Skeletal muscle tissue (tissue), 4 donors: ENCODE data around the gene HNRNPAB. TPM values are rescaled to one million over a fixed set of nuclear protein-coding genes. Genes with fewer than 3 reads are reported as not detected.

Experiments used
- H3K27ac ChIP-seq: one replicate; pipeline ENCODE4 v1.7.0; 2013; ENCODE audit warnings: mild to moderate bottlenecking, low read depth, low read length, inconsistent platforms
- H3K27me3 ChIP-seq, 3 donors: one replicate each; pipeline ENCODE4 v1.7.0; 2013; ENCODE audit warnings: low read length in 3 of 3; ENCODE audit not compliant: control insufficient read depth in 3 of 3, insufficient read depth in 3 of 3
- H3K36me3 ChIP-seq, 3 donors: one replicate each; pipeline ENCODE4 v1.7.0; 2013; ENCODE audit warnings: low read length in 3 of 3; ENCODE audit not compliant: control insufficient read depth in 3 of 3, insufficient read depth in 3 of 3
- H3K4me1 ChIP-seq, 3 donors: one replicate each; pipeline ENCODE4 v1.7.0; 2013; ENCODE audit warnings: low read length in 3 of 3, mild to moderate bottlenecking in 3 of 3; ENCODE audit not compliant: control insufficient read depth in 3 of 3, insufficient read depth in 3 of 3
- H3K4me3 ChIP-seq, 3 donors: one replicate each; pipeline ENCODE4 v1.7.0; 2013; ENCODE audit warnings: low read length in 3 of 3
- H3K9ac ChIP-seq, 3 donors: one replicate each; pipeline ENCODE4 v1.7.0; 2013; ENCODE audit warnings: low read length in 3 of 3, mild to moderate bottlenecking in 3 of 3, moderate library complexity in 2 of 3, low read depth in 1 of 3
- H3K9me3 ChIP-seq, 3 donors: one replicate each; pipeline ENCODE4 v1.7.0; 2013; ENCODE audit warnings: low read length in 3 of 3; ENCODE audit not compliant: control insufficient read depth in 3 of 3
- total RNA-seq: library from RNA; depleted of rRNA; stranded (reverse); fragments of >200 nt; gene quantifications from one replicate; pipeline ENCODE4 v1.2.3, GENCODE V29; 2014
- donor health status: Osteomylitis.

The HNRNPAB gene
- total RNA-seq, 1 donor from 2014 or later: 44.4 TPM

DNA sequence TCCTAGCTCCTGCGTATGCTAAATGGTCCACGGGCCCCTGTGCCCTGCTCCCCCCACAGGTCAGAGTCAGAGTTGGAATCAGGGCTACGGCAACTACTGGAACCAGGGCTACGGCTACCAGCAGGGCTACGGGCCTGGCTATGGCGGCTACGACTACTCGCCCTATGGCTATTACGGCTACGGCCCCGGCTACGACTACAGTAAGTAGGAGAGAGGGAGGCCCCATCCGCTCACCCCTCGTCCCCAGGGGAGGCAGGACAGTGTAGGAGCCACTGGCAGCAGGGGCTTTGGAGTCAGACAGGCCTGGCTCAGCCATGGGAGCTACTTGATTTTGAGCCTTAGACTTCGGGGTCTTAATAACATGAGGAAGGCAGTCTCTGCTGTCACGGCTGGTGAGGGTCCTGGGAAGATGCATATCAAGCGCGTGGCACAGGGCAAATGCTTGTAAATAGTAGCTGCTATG lies 5.8 kb downstream of the HNRNPAB start:
- no peak overlapping the region for H3K27ac ChIP-seq
- no peak overlapping the region for H3K4me3 ChIP-seq
- H3K36me3 ChIP-seq: peaks cover 73 to 85% (median 77%) of the 10 kb centered on the region in 3 donors
- H3K4me1 ChIP-seq: peaks cover 42 to 48% (median 43%) of the 10 kb centered on the region in 3 donors
- no peaks in the 10 kb centered on the region for H3K27me3 ChIP-seq
- no peak overlapping the region for H3K9ac ChIP-seq
- no peaks in the 10 kb centered on the region for H3K9me3 ChIP-seq

DNA sequence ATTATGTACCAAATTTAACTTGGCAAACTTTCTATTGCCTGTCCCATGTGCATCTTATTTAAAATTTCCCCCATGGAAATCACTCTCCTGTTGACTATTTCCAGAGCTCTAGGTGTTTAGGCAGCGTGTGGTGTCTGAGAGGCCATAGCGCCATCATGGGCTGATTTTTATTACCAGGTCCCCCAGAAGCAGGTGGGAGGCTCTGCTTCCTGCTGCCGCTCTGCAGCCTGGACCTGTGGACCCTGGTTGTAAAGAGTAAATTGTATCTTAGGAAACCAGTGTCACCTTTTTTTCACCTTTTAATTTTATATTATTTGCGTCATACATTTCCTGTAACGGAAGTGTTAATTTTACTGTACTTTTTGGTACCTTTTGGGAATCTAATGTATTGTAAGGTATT lies 6.4 kb downstream of the HNRNPAB start:
- H3K27ac ChIP-seq: no peak overlapping the region
- peaks cover 39 to 43% (median 39%) of the 10 kb centered on the region in 3 donors for H3K4me1 ChIP-seq
- no peaks in the 10 kb centered on the region for H3K9me3 ChIP-seq
- no peaks in the 10 kb centered on the region for H3K27me3 ChIP-seq
- no peak overlapping the region for H3K9ac ChIP-seq
- peaks cover 79 to 91% (median 82%) of the 10 kb centered on the region in 3 donors for H3K36me3 ChIP-seq
- H3K4me3 ChIP-seq: no peak overlapping the region

DNA sequence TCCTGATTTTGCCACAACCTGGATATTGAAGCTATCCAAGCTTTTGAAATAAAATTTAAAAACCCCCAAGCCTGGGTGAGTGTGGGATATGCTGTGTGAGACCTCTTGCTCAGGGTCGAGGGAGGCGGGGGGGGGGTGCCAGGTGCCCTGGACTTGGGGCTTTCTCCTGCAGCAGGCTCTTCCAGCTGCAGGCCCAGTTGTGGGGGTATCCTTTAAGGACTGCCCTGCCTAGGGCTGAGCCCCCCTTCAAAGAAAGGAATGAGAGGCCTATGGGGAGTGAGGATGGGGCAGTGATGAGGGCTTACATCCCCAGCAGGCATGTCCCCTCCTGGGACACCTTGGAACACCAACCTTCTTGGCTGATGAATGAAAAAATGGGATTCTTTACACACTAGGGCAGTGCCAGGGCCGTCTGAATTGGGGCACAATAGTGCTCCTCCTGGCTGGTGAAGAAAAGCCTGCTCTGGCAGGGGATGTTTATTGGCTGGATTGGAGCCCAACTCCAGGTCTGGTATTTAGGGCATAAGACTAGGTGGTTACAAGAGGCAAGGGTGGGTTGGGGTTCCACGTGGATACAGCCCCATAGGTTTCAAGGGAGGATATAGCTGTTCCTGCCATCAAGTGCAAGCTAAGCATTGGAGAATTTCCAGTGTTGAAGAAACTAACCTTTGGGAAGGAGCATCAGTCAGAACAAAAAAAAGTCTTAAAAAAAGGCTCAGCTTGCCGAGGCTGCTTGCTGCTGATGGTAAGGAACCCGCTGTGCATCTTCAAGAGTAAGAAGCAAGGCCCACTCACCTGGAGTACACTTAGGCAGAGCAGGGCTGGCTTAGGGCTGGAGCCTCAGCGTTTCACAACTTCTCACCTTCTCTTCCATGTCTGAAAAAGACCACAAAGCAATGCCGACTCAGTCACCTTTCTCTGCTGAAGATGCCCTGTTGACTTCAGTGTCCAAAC lies 7.0 kb downstream of the HNRNPAB start:
- Histone ChIP-seq H3K9ac (no peak overlapping the region), H3K4me3 (no peak overlapping the region), H3K27me3 (no peaks in the 10 kb centered on the region), H3K9me3 (no peaks in the 10 kb centered on the region), H3K4me1 (peaks cover 32 to 42% (median 32%) of the 10 kb centered on the region in 3 donors), H3K36me3 (peaks cover 82 to 98% (median 86%) of the 10 kb centered on the region in 3 donors), H3K27ac (no peak overlapping the region)

DNA sequence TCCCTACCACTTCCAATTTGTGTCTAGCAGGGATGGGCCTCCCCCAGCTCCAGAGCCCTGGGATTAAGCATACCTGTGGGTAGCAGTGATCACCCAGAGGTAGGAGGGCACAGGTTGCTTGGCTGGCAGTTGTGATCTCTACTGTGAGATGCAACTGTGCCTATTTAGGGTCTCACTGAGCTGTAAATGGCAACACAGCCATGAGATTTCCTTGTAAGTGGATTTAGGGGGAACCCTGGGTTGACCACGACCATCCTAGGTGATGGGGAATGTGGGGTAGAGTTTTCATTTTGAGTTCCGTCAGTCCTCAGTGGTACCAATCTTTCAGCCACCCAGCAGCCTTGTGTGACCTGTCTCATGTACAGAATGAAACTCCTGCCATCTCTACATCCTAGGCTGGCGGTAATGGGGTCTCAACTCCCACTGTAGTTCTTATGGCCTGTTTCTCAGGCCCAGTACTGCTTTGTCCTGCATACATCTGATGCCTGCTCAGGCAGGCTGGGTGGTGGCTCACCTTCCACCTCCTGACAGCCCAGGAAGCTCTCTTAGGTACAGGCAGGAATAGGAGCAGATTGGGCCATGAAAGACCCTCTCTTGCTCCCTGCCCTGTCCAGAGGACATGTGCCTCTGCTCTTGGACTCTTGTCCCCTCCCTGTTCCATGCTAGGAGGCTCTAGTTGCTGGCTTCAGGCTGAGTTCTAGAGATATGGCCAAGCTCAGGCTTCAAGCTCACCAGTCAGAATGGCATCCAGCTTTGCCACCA lies 8.1 kb downstream of the HNRNPAB start:
- H3K36me3 ChIP-seq: peaks cover 77 to 95% (median 86%) of the 10 kb centered on the region in 3 donors
- H3K9me3 ChIP-seq: no peaks in the 10 kb centered on the region

DNA sequence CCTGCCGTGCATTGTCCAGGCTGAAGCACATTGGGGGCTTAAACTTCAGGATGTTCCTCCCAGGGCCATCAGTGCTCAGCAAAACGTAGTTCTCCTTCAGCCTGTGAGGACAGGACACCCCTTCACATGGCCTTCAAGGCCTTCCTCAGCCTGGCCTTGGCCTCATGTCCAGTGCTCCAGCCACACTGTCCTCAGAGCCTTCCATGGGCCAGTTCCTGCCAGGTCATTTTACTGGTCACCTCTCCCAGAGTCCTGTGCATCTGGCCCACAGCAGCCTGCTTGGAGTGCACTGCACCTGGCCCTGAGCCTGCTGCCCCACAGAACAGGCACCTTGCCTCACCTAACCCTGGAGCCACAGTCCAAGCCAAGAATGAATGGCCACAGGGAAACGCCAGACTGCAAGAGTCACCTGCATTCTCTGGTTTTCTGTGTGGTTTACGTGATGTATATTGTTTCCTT lies 8.7 kb downstream of the HNRNPAB start:
- H3K27me3 ChIP-seq: no peaks in the 10 kb centered on the region
- H3K9ac ChIP-seq: peak overlapping the region in 2 of 3 donors; percentile 38 to 40
- H3K27ac ChIP-seq: no peak overlapping the region
- peaks cover 74 to 89% (median 80%) of the 10 kb centered on the region in 3 donors for H3K36me3 ChIP-seq
- H3K9me3 ChIP-seq: no peaks in the 10 kb centered on the region
- H3K4me1 ChIP-seq: peaks cover 17 to 26% (median 17%) of the 10 kb centered on the region in 3 donors
- peak overlapping the region in 1 of 3 donors; percentile 22 for H3K4me3 ChIP-seq

More for the DNA sequence above, 8.1 kb downstream of the HNRNPAB start:
- H3K4me1 ChIP-seq: peaks cover 22 to 32% (median 23%) of the 10 kb centered on the region in 3 donors
- H3K27ac ChIP-seq: no peak overlapping the region
- H3K4me3 ChIP-seq: no peak overlapping the region
- no peaks in the 10 kb centered on the region for H3K27me3 ChIP-seq
- H3K9ac ChIP-seq: peak overlapping the region in 2 of 3 donors; percentile 38 to 40

DNA sequence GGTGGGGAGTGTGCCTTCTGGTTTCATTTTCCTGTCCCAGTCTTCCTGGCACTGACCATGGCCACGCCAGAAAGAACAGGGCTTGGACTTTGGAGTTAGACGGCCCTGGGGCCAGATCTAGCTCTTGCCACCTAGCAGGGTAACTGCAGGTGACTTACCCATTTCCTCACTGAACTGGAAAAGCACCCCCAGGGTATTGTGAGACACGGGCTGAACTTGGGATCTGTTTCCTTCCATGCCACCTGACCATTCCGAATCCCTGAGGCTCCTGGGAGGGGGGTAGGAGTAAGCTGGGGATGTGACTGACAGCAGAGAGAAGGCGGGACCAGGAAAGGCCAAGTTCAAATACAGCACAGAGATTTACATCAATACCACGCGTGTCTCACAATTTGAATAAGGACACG lies 9.4 kb downstream of the HNRNPAB start:
- H3K4me3 ChIP-seq: no peak overlapping the region
- peaks cover 15 to 24% (median 17%) of the 10 kb centered on the region in 3 donors for H3K4me1 ChIP-seq
- no peaks in the 10 kb centered on the region for H3K9me3 ChIP-seq
- no peak overlapping the region for H3K27ac ChIP-seq
- H3K9ac ChIP-seq: peak overlapping the region in 1 of 3 donors; percentile 16
- peaks cover 76 to 82% (median 79%) of the 10 kb centered on the region in 3 donors for H3K36me3 ChIP-seq
- no peaks in the 10 kb centered on the region for H3K27me3 ChIP-seq

DNA sequence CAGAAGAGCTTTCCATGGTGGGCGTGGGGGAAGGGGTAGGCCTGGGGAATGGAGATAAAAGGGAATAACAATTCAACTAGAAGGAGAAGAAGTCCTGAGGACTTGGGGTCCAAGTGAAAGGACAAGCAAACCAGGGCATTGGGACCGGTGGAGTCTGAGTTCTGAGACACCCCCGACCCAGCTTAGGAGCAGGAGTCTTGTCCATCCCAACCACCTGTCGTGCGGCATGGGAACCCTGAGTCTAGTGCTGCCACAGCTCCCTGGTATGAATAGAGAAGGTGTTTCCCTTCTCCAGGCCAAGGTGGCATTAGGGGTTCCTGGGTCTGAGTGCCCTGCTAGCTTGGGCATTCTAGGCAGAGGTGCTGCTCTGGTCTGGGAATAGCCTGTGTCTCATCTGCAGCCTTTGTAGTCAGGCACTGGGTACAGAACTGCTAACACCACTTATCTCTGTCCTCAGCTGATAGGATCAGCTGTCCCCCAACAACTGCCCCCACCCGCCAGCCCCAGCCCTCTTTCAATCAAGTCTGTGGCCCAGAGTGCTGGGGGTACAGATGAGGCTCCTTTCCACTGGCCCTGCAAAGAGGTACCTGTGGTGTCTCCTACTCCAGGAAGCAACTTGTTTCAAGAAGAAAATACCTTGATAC lies 9.9 kb downstream of the HNRNPAB start:
- peaks cover 15 to 24% (median 17%) of the 10 kb centered on the region in 3 donors for H3K4me1 ChIP-seq
- peaks cover 71 to 77% (median 74%) of the 10 kb centered on the region in 3 donors for H3K36me3 ChIP-seq
- no peak overlapping the region for H3K27ac ChIP-seq
- peak overlapping the region in 1 of 3 donors; percentile 16 for H3K9ac ChIP-seq
- H3K27me3 ChIP-seq: no peaks in the 10 kb centered on the region
- H3K9me3 ChIP-seq: no peaks in the 10 kb centered on the region
- H3K4me3 ChIP-seq: no peak overlapping the region

DNA sequence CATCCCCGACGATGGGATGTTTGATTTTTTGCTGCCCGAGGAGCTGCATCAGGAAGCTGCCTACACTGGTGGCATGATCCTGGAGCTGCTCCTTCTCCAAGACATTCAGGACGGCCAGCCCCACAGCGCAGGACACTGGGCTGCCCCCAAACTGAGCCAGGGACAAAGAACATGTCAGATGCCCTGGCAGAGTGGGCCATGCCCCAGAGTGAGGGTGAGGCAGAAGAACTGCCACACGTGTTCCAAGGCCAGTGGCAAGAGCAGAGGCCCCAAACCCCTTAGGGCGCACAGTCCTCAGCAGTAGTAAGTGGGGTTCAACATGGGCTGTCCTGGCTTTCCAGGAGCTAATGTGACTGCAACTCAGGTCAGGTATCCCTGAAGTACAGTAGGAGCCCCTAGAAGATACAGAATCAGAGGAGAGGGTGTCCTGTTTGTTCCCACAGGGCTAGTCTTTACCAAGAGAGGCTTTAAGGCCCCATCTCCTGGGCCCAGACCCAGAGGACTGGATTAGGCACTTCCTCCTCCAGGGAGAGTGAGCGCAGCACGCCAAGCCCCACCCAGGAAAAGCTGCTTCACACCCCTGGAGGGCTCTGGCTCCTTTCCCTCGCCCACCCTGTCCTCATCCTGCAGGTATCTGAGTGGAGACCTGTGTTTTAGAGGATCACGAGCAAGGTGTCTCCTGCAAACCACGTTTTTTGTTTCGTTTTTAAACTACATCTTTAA lies 11.1 kb downstream of the HNRNPAB start:
- Histone ChIP-seq H3K27ac (no peak overlapping the region), H3K4me3 (no peak overlapping the region), H3K9ac (peak overlapping the region in 1 of 3 donors; percentile 16), H3K4me1 (peaks cover 15 to 24% (median 17%) of the 10 kb centered on the region in 3 donors), H3K36me3 (peaks cover 59 to 65% (median 62%) of the 10 kb centered on the region in 3 donors), H3K27me3 (no peaks in the 10 kb centered on the region), H3K9me3 (no peaks in the 10 kb centered on the region)

DNA sequence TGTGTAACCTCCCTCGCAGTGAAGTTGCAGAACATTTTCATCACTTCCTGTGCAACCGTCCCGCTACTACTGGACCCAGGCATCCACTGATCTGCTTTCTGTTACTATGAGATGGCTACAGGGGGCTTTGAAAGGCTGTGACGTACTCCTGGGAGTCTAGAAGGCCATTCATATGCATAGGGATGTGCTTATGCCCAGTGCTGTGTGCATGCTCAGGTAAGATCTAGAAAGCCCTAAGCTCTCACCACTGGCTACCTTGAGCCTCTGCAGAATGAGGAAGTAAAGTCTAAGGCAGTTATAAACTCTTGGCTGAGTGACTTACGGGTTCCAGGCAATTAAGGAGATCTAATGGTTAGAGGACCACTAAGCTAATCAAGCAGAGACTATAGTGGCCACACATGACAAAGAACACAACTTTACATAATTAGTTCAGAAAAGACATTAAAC lies 11.8 kb downstream of the HNRNPAB start:
- H3K36me3 ChIP-seq: peaks cover 53 to 61% (median 58%) of the 10 kb centered on the region in 3 donors
- H3K27ac ChIP-seq: no peak overlapping the region
- H3K27me3 ChIP-seq: no peaks in the 10 kb centered on the region

More for the DNA sequence above, 11.8 kb downstream of the HNRNPAB start:
- Histone ChIP-seq H3K9me3 (no peaks in the 10 kb centered on the region), H3K4me1 (peaks cover 15 to 24% (median 17%) of the 10 kb centered on the region in 3 donors), H3K4me3 (no peak overlapping the region), H3K9ac (no peak overlapping the region)
